22Rv1 (cell line): ENCODE data around the gene CCR4.

Source experiments
- CTCF ChIP-seq: fragments of 450-650 bp; IDR thresholded peaks from 2 replicates; pipeline ENCODE4 v1.5.1; 2017; ENCODE audit warnings: mild to moderate bottlenecking
- ZFX ChIP-seq: fragments of 450-650 bp; IDR thresholded peaks from 2 replicates; pipeline ENCODE4 v1.6.1; 2017; ENCODE audit warnings: antibody characterized with exemption, borderline replicate concordance

- no peak for TF ChIP-seq CTCF
- no peak for TF ChIP-seq ZFX
These were observed 928 bp upstream of the CCR4 start for GRCh38 chr3:32950516-32950915.
